Fibroblast of pulmonary artery (primary cell): Measurements from ENCODE around the gene SDC1.

Experiments used
- DNase-seq: peaks from one replicate; pipeline ENCODE4 v3.0.0-alpha.2; 2010; ENCODE audit warnings: low read depth
- H3K4me3 ChIP-seq: replicated peaks from 2 replicates; pipeline ENCODE4 v1.5.1; 2011; ENCODE audit warnings: low read depth, mild to moderate bottlenecking, control low read depth, low read length, moderate library complexity
- TF ChIP-seq, protein P1 (sequence below): IDR thresholded peaks from 2 replicates; pipeline ENCODE4 v1.5.1; 2011; ENCODE audit warnings: mild to moderate bottlenecking, control low read depth, low read length, inconsistent platforms; ENCODE audit errors: missing control alignments

SDC1 gene

DNA sequence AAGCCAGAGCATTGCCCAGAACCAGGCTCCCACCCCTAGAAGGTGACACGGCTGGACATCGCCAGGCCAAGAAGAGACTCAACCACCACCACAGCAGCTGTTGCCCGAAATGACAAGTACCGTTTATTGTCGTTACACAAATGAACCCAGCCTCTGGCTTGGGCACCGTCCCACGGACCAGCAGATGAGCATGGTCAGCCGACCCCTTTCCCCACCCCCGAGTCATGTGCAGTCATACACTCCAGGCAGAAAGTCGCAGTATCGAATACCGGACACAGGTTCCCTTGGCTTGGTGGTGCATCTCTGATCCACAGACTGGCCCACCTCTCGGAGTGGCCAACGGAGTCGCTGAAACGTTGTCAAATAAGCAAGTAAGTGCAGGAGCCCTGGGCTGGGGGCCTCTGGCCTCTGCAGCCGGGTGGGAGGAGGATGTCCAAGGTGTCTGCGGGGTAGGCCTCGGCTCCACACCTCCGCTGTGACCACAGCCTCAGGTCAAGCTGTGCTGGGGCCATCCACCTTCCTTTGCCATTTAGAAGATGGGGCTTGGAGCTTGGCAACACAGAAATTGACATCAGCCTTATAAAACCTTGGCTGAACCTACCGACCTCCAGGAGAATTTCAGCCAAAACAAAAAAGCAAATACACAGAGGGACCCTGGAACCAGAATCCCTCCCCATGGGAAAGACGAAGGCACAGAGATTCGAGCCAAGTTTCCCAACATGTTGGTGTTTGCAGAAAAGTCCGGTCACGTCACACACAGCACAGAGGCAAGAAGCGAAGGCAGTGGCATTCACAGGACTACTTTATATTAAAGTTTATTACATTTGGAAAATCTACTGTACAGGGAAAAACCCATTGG is 24.0 kb downstream of the SDC1 start:
- no peak for DNase-seq
- TF ChIP-seq, protein P1, sequence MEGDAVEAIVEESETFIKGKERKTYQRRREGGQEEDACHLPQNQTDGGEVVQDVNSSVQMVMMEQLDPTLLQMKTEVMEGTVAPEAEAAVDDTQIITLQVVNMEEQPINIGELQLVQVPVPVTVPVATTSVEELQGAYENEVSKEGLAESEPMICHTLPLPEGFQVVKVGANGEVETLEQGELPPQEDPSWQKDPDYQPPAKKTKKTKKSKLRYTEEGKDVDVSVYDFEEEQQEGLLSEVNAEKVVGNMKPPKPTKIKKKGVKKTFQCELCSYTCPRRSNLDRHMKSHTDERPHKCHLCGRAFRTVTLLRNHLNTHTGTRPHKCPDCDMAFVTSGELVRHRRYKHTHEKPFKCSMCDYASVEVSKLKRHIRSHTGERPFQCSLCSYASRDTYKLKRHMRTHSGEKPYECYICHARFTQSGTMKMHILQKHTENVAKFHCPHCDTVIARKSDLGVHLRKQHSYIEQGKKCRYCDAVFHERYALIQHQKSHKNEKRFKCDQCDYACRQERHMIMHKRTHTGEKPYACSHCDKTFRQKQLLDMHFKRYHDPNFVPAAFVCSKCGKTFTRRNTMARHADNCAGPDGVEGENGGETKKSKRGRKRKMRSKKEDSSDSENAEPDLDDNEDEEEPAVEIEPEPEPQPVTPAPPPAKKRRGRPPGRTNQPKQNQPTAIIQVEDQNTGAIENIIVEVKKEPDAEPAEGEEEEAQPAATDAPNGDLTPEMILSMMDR = no peak
- H3K4me3 ChIP-seq = no peak overlapping the region

DNA sequence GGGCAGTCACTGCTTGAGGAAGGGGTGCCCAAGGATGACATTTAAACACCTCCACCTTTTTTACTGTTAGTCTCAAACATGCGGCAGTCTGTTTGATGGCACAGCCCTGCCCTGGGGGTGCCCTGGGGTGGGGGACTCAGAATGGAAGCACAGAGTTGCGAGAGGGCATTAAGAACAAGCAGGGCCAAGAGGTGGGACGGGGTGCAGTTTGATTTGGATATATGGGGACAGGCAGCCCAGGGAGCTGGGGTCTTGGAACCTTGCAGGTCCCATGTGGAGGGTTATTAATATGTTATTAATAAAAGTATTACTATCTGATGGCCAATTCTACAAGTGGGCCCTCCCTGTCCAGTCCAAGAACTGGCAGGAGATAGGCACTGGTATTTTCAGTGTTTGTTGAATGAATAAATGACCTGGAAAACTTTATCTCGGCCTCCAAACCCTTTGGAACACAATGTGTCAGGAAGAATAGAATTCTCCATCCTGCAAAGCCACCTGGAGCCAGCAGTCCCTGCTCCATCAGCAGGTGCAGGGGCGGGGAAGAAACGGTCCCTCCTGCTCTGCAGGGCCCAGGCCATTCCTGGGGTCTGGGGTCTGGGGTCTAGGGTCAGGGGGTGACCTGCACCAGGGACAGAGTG is 25.2 kb downstream of the SDC1 start:
- TF ChIP-seq, protein P1 = no peak
- H3K4me3 ChIP-seq = no peak overlapping the region
- DNase-seq = no peak

DNA sequence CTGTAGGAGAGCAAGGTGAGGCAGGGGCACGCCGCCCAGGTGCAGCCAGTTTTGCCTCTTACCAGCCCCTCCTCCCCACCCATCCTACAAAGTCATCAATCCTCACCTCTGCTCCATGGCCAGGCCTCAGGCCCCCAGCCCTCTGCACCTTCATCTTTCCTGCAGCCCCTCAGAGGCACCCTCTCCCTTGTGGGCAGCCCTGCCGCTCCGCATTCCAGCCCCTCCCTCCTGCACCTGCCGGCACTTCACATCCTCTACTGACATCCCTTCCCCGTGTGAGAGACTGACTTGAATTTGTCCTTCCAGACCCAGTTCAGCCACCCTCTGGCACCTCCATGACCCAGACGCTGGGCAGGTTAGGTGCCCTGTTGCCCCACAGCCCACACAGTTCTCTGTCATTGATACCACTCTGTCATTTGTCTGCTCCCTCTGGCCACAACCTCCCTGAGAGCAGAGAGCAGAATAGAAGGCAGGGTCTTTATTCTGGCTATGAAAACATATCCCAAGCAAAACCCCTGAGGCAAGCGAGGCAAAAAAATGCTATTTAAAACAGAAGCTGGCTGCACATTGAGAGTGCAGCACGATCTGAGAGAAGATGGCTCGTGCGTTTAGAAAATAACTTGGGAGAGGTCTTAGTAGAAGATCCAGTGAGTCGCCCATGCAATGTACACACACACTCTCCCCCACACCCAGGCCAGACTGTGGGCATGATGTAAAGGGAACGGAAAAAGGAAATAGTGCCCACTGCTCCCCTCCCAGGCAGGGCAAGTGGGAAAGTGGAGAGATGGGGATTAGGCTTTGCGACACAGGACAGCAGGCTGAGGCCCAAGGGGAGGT is 25.9 kb downstream of the SDC1 start:
- DNase-seq = no peak
- TF ChIP-seq, protein P1 = no peak
- no peak overlapping the region for H3K4me3 ChIP-seq

DNA sequence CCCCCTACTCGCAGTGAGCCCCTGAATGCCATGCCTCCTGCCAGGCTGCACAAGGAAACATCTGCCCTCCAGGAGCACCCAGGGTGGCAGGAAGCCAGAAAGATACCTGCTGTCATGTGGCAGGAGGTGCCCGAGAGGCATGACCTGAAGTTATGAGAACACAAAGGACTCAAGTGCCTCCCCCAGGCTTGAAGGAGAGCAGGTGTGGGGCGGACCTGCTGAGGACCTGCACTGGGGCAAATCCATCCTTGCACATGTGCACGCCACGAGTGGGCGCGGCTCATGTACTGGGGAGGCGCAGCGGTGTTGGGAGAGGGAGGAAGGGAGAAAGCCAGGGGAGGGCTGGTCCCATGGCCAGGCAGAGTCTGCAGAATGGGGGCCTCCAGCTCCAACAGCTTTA is 26.9 kb downstream of the SDC1 start:
- TF ChIP-seq, protein P1 = no peak
- DNase-seq = no peak
- no peak overlapping the region for H3K4me3 ChIP-seq

DNA sequence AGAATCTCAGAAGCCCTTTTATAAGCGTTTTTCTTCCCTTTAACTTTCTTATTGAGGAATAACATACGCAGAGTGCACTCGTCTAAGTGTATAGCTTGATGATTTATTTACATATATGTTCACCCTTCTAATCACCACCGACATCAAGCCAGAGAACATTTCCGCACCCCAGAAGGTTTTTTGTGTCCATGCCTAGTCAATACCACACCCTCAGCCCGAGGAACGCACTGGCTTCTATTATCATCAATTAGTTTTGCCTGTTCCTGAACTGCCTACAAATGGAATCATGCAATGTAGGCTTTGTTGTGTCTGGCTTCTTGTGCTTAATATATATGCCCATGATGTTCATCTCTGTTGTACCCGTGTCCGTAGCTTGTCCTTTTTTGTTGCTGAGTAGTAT is 27.7 kb downstream of the SDC1 start:
- TF ChIP-seq, protein P1 = no peak
- DNase-seq = no peak

DNA sequence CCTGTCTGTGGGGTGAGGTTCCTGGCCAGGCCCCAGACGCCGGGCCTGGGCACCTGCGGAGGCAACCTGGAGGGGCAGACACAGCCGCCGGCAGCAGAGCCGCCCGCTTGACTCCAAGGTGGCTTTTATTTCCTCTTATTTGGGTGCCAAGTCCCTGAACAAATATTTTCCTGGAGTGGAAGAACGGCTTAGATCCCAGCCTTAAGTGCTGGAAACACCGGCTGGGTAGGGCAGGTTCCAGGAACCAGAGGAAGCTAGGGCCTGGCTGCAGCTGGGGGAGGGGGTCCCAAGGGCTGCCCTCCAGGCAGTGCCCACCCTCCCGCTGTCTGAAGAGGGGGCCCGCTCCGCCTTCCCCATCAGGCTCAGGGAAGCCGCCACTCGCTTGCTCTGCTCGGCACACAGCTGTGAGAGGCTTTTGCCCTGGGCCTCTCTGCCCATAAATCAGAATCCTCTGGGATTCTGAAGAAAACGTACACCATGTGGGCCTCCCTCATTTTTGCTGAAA is 28.2 kb downstream of the SDC1 start:
- no peak for DNase-seq

More for the DNA sequence above, 27.7 kb downstream of the SDC1 start:
- no peak overlapping the region for H3K4me3 ChIP-seq

More for the DNA sequence above, 28.2 kb downstream of the SDC1 start:
- TF ChIP-seq, protein P1 = no peak
- no peak overlapping the region for H3K4me3 ChIP-seq
